Progenitor cell of endocrine pancreas (in vitro differentiated cells): ENCODE results near the gene ATOH8. TPM values are rescaled to one million over a fixed set of nuclear protein-coding genes. Genes with fewer than 3 reads are reported as not detected.

Source experiments
- DNase-seq: peaks from one replicate; pipeline ENCODE4 v3.0.0; 2021; ENCODE audit warnings: low spot score; ENCODE audit not compliant: unreplicated experiment
- H3K27ac Mint-ChIP-seq: 2 replicates; pipeline ENCODE4 v1.8.0; 2021; ENCODE audit warnings: mild to moderate bottlenecking, moderate library complexity, mixed read lengths
- H3K27me3 Mint-ChIP-seq: 2 replicates; pipeline ENCODE4 v1.8.0; 2021; ENCODE audit warnings: mixed read lengths
- H3K36me3 Mint-ChIP-seq: 2 replicates; pipeline ENCODE4 v1.8.0; 2022; ENCODE audit warnings: mixed read lengths; ENCODE audit not compliant: insufficient read depth
- H3K4me1 Mint-ChIP-seq: 2 replicates; pipeline ENCODE4 v1.8.0; 2021; ENCODE audit warnings: low read depth, mixed read lengths
- H3K4me3 Mint-ChIP-seq: 2 replicates; pipeline ENCODE4 v1.8.0; 2021; ENCODE audit warnings: low read depth, mild to moderate bottlenecking, moderate library complexity, mixed read lengths
- H3K9me3 Mint-ChIP-seq: 2 replicates; pipeline ENCODE4 v1.8.0; 2021; ENCODE audit warnings: low read depth, mixed read lengths
- total RNA-seq: library from RNA; stranded (reverse); gene quantifications from 2 replicates; pipeline ENCODE4 v1.2.1, GENCODE V29; 2021
- TF ChIP-seq, protein P1 (sequence below): fragments of 200-600 bp; sonication (generic); IDR thresholded peaks from one replicate; pipeline ENCODE4 v1.5.0; 2021; ENCODE audit warnings: antibody characterized with exemption, mild to moderate bottlenecking; ENCODE audit not compliant: unreplicated experiment

Gene ATOH8
- total RNA-seq, 1 donor from 2014 or later, result 1.3 TPM

DNA sequence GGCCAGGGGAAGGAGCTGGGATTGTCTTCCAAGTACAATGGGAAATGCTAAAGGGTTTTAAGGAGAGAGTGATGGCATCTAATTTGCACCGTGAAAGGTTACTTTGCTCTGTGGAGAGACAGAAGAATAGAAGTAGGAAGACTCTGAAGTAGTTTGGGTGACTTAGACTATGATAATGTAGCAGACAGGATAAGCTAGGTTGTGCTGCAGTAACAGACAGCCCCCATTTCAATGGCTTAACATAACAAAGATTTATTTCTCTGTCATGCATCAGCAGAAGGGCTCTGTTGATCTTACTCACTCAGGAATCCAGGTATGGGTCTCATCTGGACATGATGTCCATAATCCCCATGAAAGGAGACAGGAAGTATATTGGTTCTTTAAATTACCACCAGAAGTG, 33.3 kb upstream of the ATOH8 start:
- no peaks in the 10 kb centered on the region for H3K36me3 Mint-ChIP-seq
- peaks cover 17% of the 10 kb centered on the region for H3K27me3 Mint-ChIP-seq
- no peak overlapping the region for H3K4me3 Mint-ChIP-seq
- H3K27ac Mint-ChIP-seq, result no peak overlapping the region
- TF ChIP-seq, protein P1, sequence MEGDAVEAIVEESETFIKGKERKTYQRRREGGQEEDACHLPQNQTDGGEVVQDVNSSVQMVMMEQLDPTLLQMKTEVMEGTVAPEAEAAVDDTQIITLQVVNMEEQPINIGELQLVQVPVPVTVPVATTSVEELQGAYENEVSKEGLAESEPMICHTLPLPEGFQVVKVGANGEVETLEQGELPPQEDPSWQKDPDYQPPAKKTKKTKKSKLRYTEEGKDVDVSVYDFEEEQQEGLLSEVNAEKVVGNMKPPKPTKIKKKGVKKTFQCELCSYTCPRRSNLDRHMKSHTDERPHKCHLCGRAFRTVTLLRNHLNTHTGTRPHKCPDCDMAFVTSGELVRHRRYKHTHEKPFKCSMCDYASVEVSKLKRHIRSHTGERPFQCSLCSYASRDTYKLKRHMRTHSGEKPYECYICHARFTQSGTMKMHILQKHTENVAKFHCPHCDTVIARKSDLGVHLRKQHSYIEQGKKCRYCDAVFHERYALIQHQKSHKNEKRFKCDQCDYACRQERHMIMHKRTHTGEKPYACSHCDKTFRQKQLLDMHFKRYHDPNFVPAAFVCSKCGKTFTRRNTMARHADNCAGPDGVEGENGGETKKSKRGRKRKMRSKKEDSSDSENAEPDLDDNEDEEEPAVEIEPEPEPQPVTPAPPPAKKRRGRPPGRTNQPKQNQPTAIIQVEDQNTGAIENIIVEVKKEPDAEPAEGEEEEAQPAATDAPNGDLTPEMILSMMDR, result no peak
- peaks cover 23% of the 10 kb centered on the region for H3K4me1 Mint-ChIP-seq
- peaks cover 3% of the 10 kb centered on the region for H3K9me3 Mint-ChIP-seq
- no peak for DNase-seq

DNA sequence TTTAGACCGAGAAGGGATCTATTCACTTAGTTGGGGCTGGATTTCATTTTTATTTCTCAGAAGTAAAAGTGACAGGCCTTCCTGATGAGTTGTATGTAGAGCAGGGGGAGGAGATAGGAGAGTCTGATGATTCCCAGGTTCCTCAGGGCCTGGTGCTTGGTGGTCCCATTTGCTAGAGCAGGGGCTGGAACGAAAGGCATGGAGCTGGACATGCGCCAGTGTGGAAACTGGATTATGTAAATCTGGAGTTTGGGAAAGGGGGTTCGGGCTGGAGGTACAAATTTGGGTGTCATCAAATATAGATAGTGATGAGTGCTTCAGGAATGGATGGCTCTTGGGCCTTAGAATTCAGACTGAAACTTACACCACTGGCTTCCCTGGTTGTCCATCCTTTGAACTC, 32.1 kb upstream of the ATOH8 start:
- Mint-ChIP-seq H3K4me1 (peaks cover 16% of the 10 kb centered on the region), H3K27me3 (peaks cover 12% of the 10 kb centered on the region), H3K27ac (no peak overlapping the region), H3K36me3 (no peaks in the 10 kb centered on the region), H3K4me3 (no peak overlapping the region), H3K9me3 (peaks cover 3% of the 10 kb centered on the region)
- TF ChIP-seq, protein P1, result no peak
- no peak for DNase-seq

DNA sequence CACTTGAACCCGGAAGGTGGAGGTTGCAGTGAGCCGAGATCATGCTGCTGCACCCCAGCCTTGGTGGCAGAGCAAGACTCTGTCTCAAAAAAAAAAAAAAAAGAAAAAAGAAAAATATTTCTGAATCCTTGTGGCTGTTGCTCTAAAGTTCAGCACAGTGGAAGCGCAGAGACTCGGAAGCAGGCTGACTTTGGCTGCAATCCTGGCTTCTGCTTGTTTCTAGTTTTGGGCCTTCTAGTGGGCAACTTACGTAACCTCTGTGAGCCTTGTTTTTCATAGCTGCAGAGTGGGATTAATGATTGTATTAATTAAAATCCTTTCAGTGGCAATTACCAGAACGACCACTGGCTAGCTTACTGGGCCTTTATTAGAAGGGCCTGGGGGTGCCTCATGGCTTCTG, 31.3 kb upstream of the ATOH8 start:
- Mint-ChIP-seq H3K27me3 (peaks cover 12% of the 10 kb centered on the region), H3K4me1 (peaks cover 9% of the 10 kb centered on the region), H3K4me3 (no peak overlapping the region), H3K9me3 (peaks cover 3% of the 10 kb centered on the region), H3K36me3 (no peaks in the 10 kb centered on the region), H3K27ac (no peak overlapping the region)
- TF ChIP-seq, protein P1, result no peak
- DNase-seq, result no peak

DNA sequence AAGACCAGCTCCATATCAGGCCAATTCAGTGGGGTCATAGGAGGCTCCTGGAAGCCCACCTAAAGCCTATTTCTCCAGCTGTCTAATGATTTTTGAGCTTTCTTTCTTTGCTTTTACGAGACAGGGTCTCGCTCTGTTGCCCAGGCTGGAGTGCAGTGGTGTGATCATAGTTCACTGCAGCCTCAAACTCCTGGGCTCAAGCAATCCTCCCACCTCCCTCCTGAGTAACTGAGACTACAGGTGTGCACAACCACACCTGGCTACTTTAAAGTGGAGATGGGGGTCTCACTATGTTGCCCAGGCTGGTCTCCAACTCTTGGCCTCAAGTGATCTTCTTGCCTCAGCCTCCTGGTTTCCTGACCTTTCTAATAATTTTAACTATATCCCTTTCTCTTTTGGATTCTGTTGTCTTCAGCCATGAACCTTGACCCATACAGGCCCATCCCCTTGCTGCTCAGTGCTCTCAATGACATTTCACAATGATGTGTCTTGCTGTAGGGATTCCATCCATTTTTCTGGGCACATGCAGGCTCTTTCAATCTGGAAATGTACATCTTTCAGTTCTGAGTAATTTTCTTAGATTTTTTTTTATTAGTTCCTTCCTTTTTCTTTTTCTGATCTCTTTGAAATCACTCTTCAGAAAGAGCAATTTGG, 30.0 kb upstream of the ATOH8 start:
- no peak overlapping the region for H3K27ac Mint-ChIP-seq
- no peak for DNase-seq
- H3K36me3 Mint-ChIP-seq, result no peaks in the 10 kb centered on the region
- peaks cover 3% of the 10 kb centered on the region for H3K4me1 Mint-ChIP-seq
- TF ChIP-seq, protein P1, result no peak
- peaks cover 3% of the 10 kb centered on the region for H3K9me3 Mint-ChIP-seq
- no peak overlapping the region for H3K4me3 Mint-ChIP-seq
- H3K27me3 Mint-ChIP-seq, result peaks cover 17% of the 10 kb centered on the region

DNA sequence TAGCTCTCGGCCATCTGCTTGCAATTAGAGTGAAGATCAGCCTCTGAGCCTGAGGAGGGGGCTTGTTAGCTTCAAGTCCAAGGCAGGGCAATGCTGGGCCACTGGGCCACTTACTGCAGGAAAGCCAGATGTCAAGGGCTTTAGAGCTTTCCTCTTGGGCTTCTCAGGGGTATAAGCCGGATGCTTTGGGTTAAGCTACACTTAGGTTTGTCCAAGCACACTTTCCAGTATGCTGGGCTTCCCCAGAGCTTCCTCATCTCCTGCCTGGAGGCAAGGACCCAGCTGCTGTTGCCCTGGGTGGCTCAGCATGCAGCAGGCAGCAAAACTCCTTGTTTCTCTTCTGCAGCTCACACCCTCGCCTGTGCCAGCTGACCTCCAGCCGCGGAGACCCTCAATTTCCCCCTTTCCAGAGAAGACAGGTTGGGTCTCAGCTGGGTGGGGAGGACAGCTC, 29.0 kb upstream of the ATOH8 start:
- TF ChIP-seq, protein P1, result no peak
- no peak overlapping the region for H3K4me3 Mint-ChIP-seq
- peaks cover 24% of the 10 kb centered on the region for H3K27me3 Mint-ChIP-seq
- peaks cover 3% of the 10 kb centered on the region for H3K9me3 Mint-ChIP-seq
- no peaks in the 10 kb centered on the region for H3K36me3 Mint-ChIP-seq
- no peak overlapping the region for H3K27ac Mint-ChIP-seq
- DNase-seq, result no peak
- H3K4me1 Mint-ChIP-seq, result no peaks in the 10 kb centered on the region
